NT2/D1 (cell line): Measurements from ENCODE around the gene BTNL3.

Experiments used
- SUZ12 ChIP-seq: IDR thresholded peaks from 2 replicates; pipeline ENCODE4 v1.6.1; 2011; ENCODE audit not compliant: insufficient read length, insufficient read depth; ENCODE audit errors: extremely low read depth
- YY1 ChIP-seq: IDR thresholded peaks from 2 replicates; pipeline ENCODE4 v1.6.1; 2011; ENCODE audit not compliant: insufficient read length, insufficient read depth
- ZNF274 ChIP-seq: IDR thresholded peaks from 2 replicates; pipeline ENCODE4 v1.6.1; 2011; ENCODE audit warnings: mild to moderate bottlenecking, low read depth, low read length

DNA sequence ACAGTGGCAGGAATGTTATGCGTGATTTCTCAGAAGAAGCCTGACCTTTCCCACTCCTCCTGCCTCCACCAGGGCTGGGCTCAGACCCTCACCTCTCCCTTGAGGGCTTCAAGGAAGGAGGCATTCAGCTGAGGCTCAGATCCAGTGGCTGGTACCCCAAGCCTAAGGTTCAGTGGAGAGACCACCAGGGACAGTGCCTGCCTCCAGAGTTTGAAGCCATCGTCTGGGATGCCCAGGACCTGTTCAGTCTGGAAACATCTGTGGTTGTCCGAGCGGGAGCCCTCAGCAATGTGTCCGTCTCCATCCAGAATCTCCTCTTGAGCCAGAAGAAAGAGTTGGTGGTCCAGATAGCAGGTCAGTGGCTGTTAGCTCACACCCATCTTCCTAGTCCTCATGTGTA, 61.4 kb downstream of the BTNL3 start:
- TF ChIP-seq ZNF274 (no peak), SUZ12 (no peak), YY1 (no peak)
